Kidney (tissue), 14 donors: ENCODE results near the gene TGM3. TPM values are rescaled to one million over a fixed set of nuclear protein-coding genes. Genes with fewer than 3 reads are reported as not detected.

ENCODE experiments used
- DNase-seq, 5 donors: peaks; one replicate each; pipeline ENCODE4 v3.0.0-alpha.2; 2013 to 2020
- FAIRE-seq: peaks from 2 replicates; lab custom pipeline; 2012; peaks lifted over from hg19 to GRCh38; lab: Jason Lieb, UNC
- H3K27ac ChIP-seq, 2 donors: one replicate each; pipeline ENCODE4 v1.7.0; 2013; ENCODE audit warnings: low read depth in 2 of 2, low read length in 2 of 2, inconsistent platforms in 1 of 2
- H3K27me3 ChIP-seq: one replicate; pipeline ENCODE4 v1.7.1; 2013; ENCODE audit warnings: low read length, inconsistent platforms; ENCODE audit not compliant: control insufficient read depth, insufficient read depth
- H3K36me3 ChIP-seq, 3 donors: one replicate each; pipeline versions ENCODE4 v1.7.0 to v1.7.1; 2013; ENCODE audit warnings: low read length in 3 of 3, control low read depth in 1 of 3, inconsistent platforms in 1 of 3; ENCODE audit not compliant: insufficient read depth in 3 of 3, control insufficient read depth in 2 of 3
- H3K4me1 ChIP-seq, 3 donors: one replicate each; pipeline versions ENCODE4 v1.7.0 to v1.7.1; 2013; ENCODE audit warnings: low read length in 3 of 3, inconsistent platforms in 1 of 3, low read depth in 1 of 3; ENCODE audit not compliant: control insufficient read depth in 2 of 3, insufficient read depth in 2 of 3
- H3K4me3 ChIP-seq, 3 donors: one replicate each; pipeline versions ENCODE4 v1.7.0 to v1.8.1; 2013; ENCODE audit warnings: low read length in 3 of 3, control low read depth in 1 of 3, inconsistent platforms in 1 of 3
- H3K9ac ChIP-seq, 3 donors: one replicate each; pipeline versions ENCODE4 v1.7.0 to v1.7.1; 2013; ENCODE audit warnings: low read length in 3 of 3, control low read depth in 1 of 3, inconsistent platforms in 1 of 3
- H3K9me3 ChIP-seq, 3 donors: one replicate each; pipeline versions ENCODE4 v1.7.0 to v1.7.1; 2013; ENCODE audit warnings: low read length in 3 of 3, control low read depth in 1 of 3, inconsistent platforms in 1 of 3; ENCODE audit not compliant: control insufficient read depth in 2 of 3, insufficient read depth in 1 of 3
- CTCF ChIP-seq: IDR thresholded peaks from 3 replicates; pipeline ENCODE4 v1.5.1; 2012; ENCODE audit warnings: mild to moderate bottlenecking, moderate library complexity, borderline replicate concordance; ENCODE audit not compliant: insufficient read depth; ENCODE audit errors: extremely low read depth
- intact Hi-C: fragments of 100-400 bp; cut with DNase I; formaldehyde crosslinking; loops from one replicate; pipeline ENCODE4 v1.11.1; 2022
- polyA plus RNA-seq: library from polyadenylated mRNA; stranded (reverse); fragments of 350-450 nt; fragmentation: Illumina TruSeq; extraction: RNeasy Lipid Tissue Mini Kit (QIAGEN cat#74804); gene quantifications from one replicate; pipeline ENCODE4 v1.2.3, GENCODE V29; 2014; ENCODE audit warnings: low read depth, low replicate concordance; ENCODE audit not compliant: insufficient read depth
- total RNA-seq: library from RNA; stranded (reverse); fragmentation: NEBNext Ultra II Directional; extraction: Animal tissue kit (Norgen Biotek cat#: 25700); gene quantifications from one replicate; pipeline ENCODE4 v1.2.1, GENCODE V29; 2021
- donor health status: control.
- donor health status: control.
- donor health status: control.
- donor health status: control.
- donor health status: control.
- donor health status: DM: yes; HTN: yes; CAD: no.
- donor health status: Normal renal cell carcinoma (clear cell type).

TGM3 gene
- total and polyA plus RNA-seq, 2 donors from 2014 or later = 0.13 TPM; not detected in 1

- FAIRE-seq = no peak
- Histone ChIP-seq H3K4me1 (no peaks in the 10 kb centered on the region), H3K36me3 (no peaks in the 10 kb centered on the region), H3K27ac (no peak overlapping the region), H3K9me3 (peaks cover 0 to 5% (median 0%) of the 10 kb centered on the region in 3 donors), H3K27me3 (no peaks in the 10 kb centered on the region), H3K9ac (no peak overlapping the region), H3K4me3 (no peak overlapping the region)
- intact Hi-C loops = no loop called here
- DNase-seq = no peak
- no peak for TF ChIP-seq CTCF
These were observed 67.8 kb downstream of the TGM3 start for GRCh38 chr20:2363587-2363986.

- H3K27ac ChIP-seq = no peak overlapping the region
- no peak for FAIRE-seq
- TF ChIP-seq CTCF = no peak
- intact Hi-C loops = no loop called here
- H3K9me3 ChIP-seq = peaks cover 0 to 5% (median 0%) of the 10 kb centered on the region in 3 donors
- no peaks in the 10 kb centered on the region for H3K4me1 ChIP-seq
- H3K27me3 ChIP-seq = no peaks in the 10 kb centered on the region
- no peak overlapping the region for H3K4me3 ChIP-seq
- DNase-seq = no peak
- H3K9ac ChIP-seq = no peak overlapping the region
- no peaks in the 10 kb centered on the region for H3K36me3 ChIP-seq
These were observed 68.2 kb downstream of the TGM3 start for GRCh38 chr20:2364044-2364443.

- intact Hi-C loops = no loop called here
- FAIRE-seq (no peak), DNase-seq (no peak)
- no peaks in the 10 kb centered on the region for H3K36me3 ChIP-seq
- H3K4me3 ChIP-seq = no peak overlapping the region
- no peaks in the 10 kb centered on the region for H3K27me3 ChIP-seq
- no peak overlapping the region for H3K9ac ChIP-seq
- H3K9me3 ChIP-seq = peaks cover 0 to 5% (median 0%) of the 10 kb centered on the region in 3 donors
- no peak for TF ChIP-seq CTCF
- no peak overlapping the region for H3K27ac ChIP-seq
- no peaks in the 10 kb centered on the region for H3K4me1 ChIP-seq
These were observed 69.3 kb downstream of the TGM3 start for GRCh38 chr20:2365091-2365490.

GRCh38 chr20:2365666-2366065 is 69.9 kb downstream of the TGM3 start:
- intact Hi-C loops = no loop called here
- no peak overlapping the region for H3K4me3 ChIP-seq
- peaks cover 0 to 5% (median 0%) of the 10 kb centered on the region in 3 donors for H3K9me3 ChIP-seq
- no peaks in the 10 kb centered on the region for H3K4me1 ChIP-seq
- FAIRE-seq = no peak
- H3K27ac ChIP-seq = no peak overlapping the region
- H3K27me3 ChIP-seq = no peaks in the 10 kb centered on the region
- no peaks in the 10 kb centered on the region for H3K36me3 ChIP-seq
- no peak for DNase-seq
- H3K9ac ChIP-seq = no peak overlapping the region
- no peak for TF ChIP-seq CTCF
